ENCODE measurements around the gene WARS2. TPM values are rescaled to one million over a fixed set of nuclear protein-coding genes. Genes with fewer than 3 reads are reported as not detected.

Gene WARS2
- total RNA-seq, 4 donors from 2014 or later = 4.6 to 18.6 (median 10.3) TPM

- no peaks in the 10 kb centered on the region for H3K27me3 ChIP-seq
- TF ChIP-seq POLR2A (IDR thresholded peaks at IDR 0.05) (no peak), POLR2AphosphoS5 (IDR thresholded peaks at IDR 0.05) (no peak), EP300 (IDR thresholded peaks at IDR 0.05; ENCODE audit: low read depth) (no peak), CTCF (IDR thresholded peaks at IDR 0.05) (no peak)
- no peak for DNase-seq
- no peak overlapping the region for H3K4me3 ChIP-seq
- no peaks in the 10 kb centered on the region for H3K4me1 ChIP-seq
- H3K9me3 ChIP-seq = no peaks in the 10 kb centered on the region
- intact Hi-C loops (cut with DNase I; ENCODE audit: low total_unique reads) = no loop called here
- in situ Hi-C loops (cut with MboI; ENCODE audit: low pct_ligation_motif_present in 1 of 4, low pct_unique_long_range_greater_than_20kb in 1 of 4, low sequenced_read_pairs in 3 of 4) = no loop called here
- no peaks in the 10 kb centered on the region for H3K36me3 ChIP-seq
- no peak overlapping the region for H3K27ac ChIP-seq
- WGBS, 2 donors (ENCODE audit: low coverage in 1 of 2) = 88% methylated on average over 4 of the region's 4 CpGs; no CpG with 5 or more reads in 1 of the 2 donors
Measured at GRCh38 chr1:119068427-119068826, 72.0 kb downstream of the WARS2 start.

GRCh38 chr1:119061700-119062099 is 78.8 kb downstream of the WARS2 start:
- Histone ChIP-seq H3K9me3 (no peaks in the 10 kb centered on the region), H3K27ac (no peak overlapping the region), H3K4me3 (no peak overlapping the region), H3K4me1 (no peaks in the 10 kb centered on the region), H3K27me3 (no peaks in the 10 kb centered on the region), H3K36me3 (peaks cover 0 to 4% (median 0%) of the 10 kb centered on the region in 4 donors)
- in situ Hi-C loops (cut with MboI; ENCODE audit: low pct_ligation_motif_present in 1 of 4, low pct_unique_long_range_greater_than_20kb in 1 of 4, low sequenced_read_pairs in 3 of 4) = no loop called here
- DNase-seq = no peak
- intact Hi-C loops (cut with DNase I; ENCODE audit: low total_unique reads) = no loop called here
- TF ChIP-seq POLR2A (IDR thresholded peaks at IDR 0.05) (no peak), POLR2AphosphoS5 (IDR thresholded peaks at IDR 0.05) (no peak), CTCF (IDR thresholded peaks at IDR 0.05) (no peak), EP300 (IDR thresholded peaks at IDR 0.05; ENCODE audit: low read depth) (no peak)

- Histone ChIP-seq H3K36me3 (peaks cover 0 to 4% (median 0%) of the 10 kb centered on the region in 4 donors), H3K27ac (no peak overlapping the region), H3K4me1 (no peaks in the 10 kb centered on the region), H3K27me3 (no peaks in the 10 kb centered on the region), H3K4me3 (no peak overlapping the region), H3K9me3 (no peaks in the 10 kb centered on the region)
- intact Hi-C loops (cut with DNase I; ENCODE audit: low total_unique reads) (no loop called here), in situ Hi-C loops (cut with MboI; ENCODE audit: low pct_ligation_motif_present in 1 of 4, low pct_unique_long_range_greater_than_20kb in 1 of 4, low sequenced_read_pairs in 3 of 4) (no loop called here)
- no peak for TF ChIP-seq CTCF (IDR thresholded peaks at IDR 0.05)
- no peak for TF ChIP-seq POLR2AphosphoS5 (IDR thresholded peaks at IDR 0.05)
- no peak for TF ChIP-seq EP300 (IDR thresholded peaks at IDR 0.05; ENCODE audit: low read depth)
- no peak for TF ChIP-seq POLR2A (IDR thresholded peaks at IDR 0.05)
- no peak for DNase-seq
- WGBS, 2 donors (ENCODE audit: low coverage in 1 of 2) = 86 to 96% methylated on average over 1 to 2 of the region's 2 CpGs
Measured at GRCh38 chr1:119055568-119055967, 84.9 kb downstream of the WARS2 start.

GRCh38 chr1:119053917-119054316 is 86.5 kb downstream of the WARS2 start:
- TF ChIP-seq EP300 (IDR thresholded peaks at IDR 0.05; ENCODE audit: low read depth) (no peak), POLR2A (IDR thresholded peaks at IDR 0.05) (no peak), CTCF (IDR thresholded peaks at IDR 0.05) (no peak), POLR2AphosphoS5 (IDR thresholded peaks at IDR 0.05) (no peak)
- H3K27ac ChIP-seq = no peak overlapping the region
- H3K4me1 ChIP-seq = no peaks in the 10 kb centered on the region
- in situ Hi-C loops (cut with MboI; ENCODE audit: low pct_ligation_motif_present in 1 of 4, low pct_unique_long_range_greater_than_20kb in 1 of 4, low sequenced_read_pairs in 3 of 4) = no loop called here
- DNase-seq = no peak
- intact Hi-C loops (cut with DNase I; ENCODE audit: low total_unique reads) = no loop called here
- 86 to 100% methylated on average over 1 of the region's 1 CpG for WGBS, 2 donors (ENCODE audit: low coverage in 1 of 2)
- peaks cover 0 to 4% (median 0%) of the 10 kb centered on the region in 4 donors for H3K36me3 ChIP-seq
- H3K9me3 ChIP-seq = no peaks in the 10 kb centered on the region
- H3K27me3 ChIP-seq = no peaks in the 10 kb centered on the region
- no peak overlapping the region for H3K4me3 ChIP-seq
